ENCODE data around the gene CD58. TPM values are rescaled to one million over a fixed set of nuclear protein-coding genes. Genes with fewer than 3 reads are reported as not detected.

The CD58 gene
- total RNA-seq, 1 experiment from 2014 or later, result 5.3 TPM

GRCh38 chr1:116472431-116472961 lies 98.3 kb downstream of the CD58 start:
- ATAC-seq, result no peak

More at GRCh38 chr1:116472431-116472961, 98.3 kb downstream of the CD58 start:
- H3K9me3 Mint-ChIP-seq, result peaks cover 7% of the 10 kb centered on the region; the same call in 1 of the 2 replicates
- no peak for DNase-seq (ENCODE audit: low spot score)
- H3K36me3 Mint-ChIP-seq, result no peaks in the 10 kb centered on the region
- no peak for TF ChIP-seq GRHL2 (CRISPR knock-in tag; IDR thresholded peaks at IDR 0.05; ENCODE audit: insufficient replicate concordance, severe bottlenecking)
- TF ChIP-seq ZBTB43 (CRISPR knock-in tag; IDR thresholded peaks at IDR 0.05), result no peak
- no peak for TF ChIP-seq NFE2L1 (CRISPR knock-in tag; IDR thresholded peaks at IDR 0.05)
- no peak for TF ChIP-seq FOXP4 (CRISPR knock-in tag; IDR thresholded peaks at IDR 0.05)
- no peak for TF ChIP-seq SMAD4 (CRISPR knock-in tag; IDR thresholded peaks at IDR 0.05)
- no peak for TF ChIP-seq CDX4 (CRISPR knock-in tag; IDR thresholded peaks at IDR 0.05; ENCODE audit: borderline replicate concordance)
- TF ChIP-seq TEAD1 (CRISPR knock-in tag; IDR thresholded peaks at IDR 0.05), result no peak
- no peak for TF ChIP-seq FOXJ3 (CRISPR knock-in tag; IDR thresholded peaks at IDR 0.05; ENCODE audit: borderline replicate concordance)
- no peak for TF ChIP-seq PREB (CRISPR knock-in tag; IDR thresholded peaks at IDR 0.05; ENCODE audit: borderline replicate concordance)
- TF ChIP-seq HMGXB4 (CRISPR knock-in tag; IDR thresholded peaks at IDR 0.05), result no peak
- TF ChIP-seq ARID4B (CRISPR knock-in tag; IDR thresholded peaks at IDR 0.05; ENCODE audit: borderline replicate concordance), result no peak
- no peak for TF ChIP-seq E2F5 (CRISPR knock-in tag; IDR thresholded peaks at IDR 0.05)
- TF ChIP-seq JAZF1 (CRISPR knock-in tag; IDR thresholded peaks at IDR 0.05), result no peak
- TF ChIP-seq ATF6 (CRISPR knock-in tag; IDR thresholded peaks at IDR 0.05), result no peak
- TF ChIP-seq SP1 (CRISPR knock-in tag; conservative IDR thresholded peaks at IDR 0.05), result no peak
- CTCF ChIA-PET, result interaction anchor here (0.6 to 3.0 kb wide), 4 partner anchors 13 to 334 kb away, joined by 3 to 24 read pairs (median 5); no protein-coding TSS in a partner anchor
- H3K27ac Mint-ChIP-seq, result no peak overlapping the region
- no peaks in the 10 kb centered on the region for H3K27me3 Mint-ChIP-seq (ENCODE audit: low read depth)
- H3K4me1 Mint-ChIP-seq, result peaks cover 13% of the 10 kb centered on the region
- H3K4me3 Mint-ChIP-seq, result no peak overlapping the region
- POLR2A ChIA-PET, result no interaction called here
